GM12874 (cell line): Measurements from ENCODE around the gene XRCC3.

Source experiments
- TF ChIP-seq, protein P1 (sequence below): IDR thresholded peaks from 2 replicates; pipeline ENCODE4 v1.5.1; 2011; ENCODE audit warnings: low read depth, mild to moderate bottlenecking, control low read depth, low read length, moderate library complexity; ENCODE audit not compliant: insufficient read depth

Gene XRCC3

GRCh38 chr14:103705504-103706284 is 9.6 kb downstream of the XRCC3 start:
- TF ChIP-seq, protein P1, sequence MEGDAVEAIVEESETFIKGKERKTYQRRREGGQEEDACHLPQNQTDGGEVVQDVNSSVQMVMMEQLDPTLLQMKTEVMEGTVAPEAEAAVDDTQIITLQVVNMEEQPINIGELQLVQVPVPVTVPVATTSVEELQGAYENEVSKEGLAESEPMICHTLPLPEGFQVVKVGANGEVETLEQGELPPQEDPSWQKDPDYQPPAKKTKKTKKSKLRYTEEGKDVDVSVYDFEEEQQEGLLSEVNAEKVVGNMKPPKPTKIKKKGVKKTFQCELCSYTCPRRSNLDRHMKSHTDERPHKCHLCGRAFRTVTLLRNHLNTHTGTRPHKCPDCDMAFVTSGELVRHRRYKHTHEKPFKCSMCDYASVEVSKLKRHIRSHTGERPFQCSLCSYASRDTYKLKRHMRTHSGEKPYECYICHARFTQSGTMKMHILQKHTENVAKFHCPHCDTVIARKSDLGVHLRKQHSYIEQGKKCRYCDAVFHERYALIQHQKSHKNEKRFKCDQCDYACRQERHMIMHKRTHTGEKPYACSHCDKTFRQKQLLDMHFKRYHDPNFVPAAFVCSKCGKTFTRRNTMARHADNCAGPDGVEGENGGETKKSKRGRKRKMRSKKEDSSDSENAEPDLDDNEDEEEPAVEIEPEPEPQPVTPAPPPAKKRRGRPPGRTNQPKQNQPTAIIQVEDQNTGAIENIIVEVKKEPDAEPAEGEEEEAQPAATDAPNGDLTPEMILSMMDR: no peak

DNA sequence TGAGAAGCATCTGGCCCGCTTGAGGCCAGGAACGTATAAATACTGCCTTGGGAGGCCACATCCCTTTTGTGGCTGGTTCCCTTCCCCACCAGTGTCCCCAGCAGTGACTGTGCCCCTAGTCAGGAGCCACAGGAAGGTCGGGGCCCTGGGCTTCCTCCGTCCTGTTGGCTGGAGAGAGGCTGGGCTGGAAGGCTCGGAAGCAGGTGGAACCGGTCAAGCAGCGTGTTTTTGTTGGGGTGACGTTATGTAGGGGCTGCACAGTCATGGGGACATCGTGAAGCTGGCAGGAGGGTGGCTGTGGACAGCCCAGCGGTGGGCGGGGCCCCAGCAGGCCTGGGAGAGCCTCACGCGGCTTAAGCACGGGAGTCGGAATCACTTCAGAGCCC is 10.1 kb downstream of the XRCC3 start:
- TF ChIP-seq, protein P1: no peak

GRCh38 chr14:103704708-103705107 is 10.5 kb downstream of the XRCC3 start:
- TF ChIP-seq, protein P1: no peak

DNA sequence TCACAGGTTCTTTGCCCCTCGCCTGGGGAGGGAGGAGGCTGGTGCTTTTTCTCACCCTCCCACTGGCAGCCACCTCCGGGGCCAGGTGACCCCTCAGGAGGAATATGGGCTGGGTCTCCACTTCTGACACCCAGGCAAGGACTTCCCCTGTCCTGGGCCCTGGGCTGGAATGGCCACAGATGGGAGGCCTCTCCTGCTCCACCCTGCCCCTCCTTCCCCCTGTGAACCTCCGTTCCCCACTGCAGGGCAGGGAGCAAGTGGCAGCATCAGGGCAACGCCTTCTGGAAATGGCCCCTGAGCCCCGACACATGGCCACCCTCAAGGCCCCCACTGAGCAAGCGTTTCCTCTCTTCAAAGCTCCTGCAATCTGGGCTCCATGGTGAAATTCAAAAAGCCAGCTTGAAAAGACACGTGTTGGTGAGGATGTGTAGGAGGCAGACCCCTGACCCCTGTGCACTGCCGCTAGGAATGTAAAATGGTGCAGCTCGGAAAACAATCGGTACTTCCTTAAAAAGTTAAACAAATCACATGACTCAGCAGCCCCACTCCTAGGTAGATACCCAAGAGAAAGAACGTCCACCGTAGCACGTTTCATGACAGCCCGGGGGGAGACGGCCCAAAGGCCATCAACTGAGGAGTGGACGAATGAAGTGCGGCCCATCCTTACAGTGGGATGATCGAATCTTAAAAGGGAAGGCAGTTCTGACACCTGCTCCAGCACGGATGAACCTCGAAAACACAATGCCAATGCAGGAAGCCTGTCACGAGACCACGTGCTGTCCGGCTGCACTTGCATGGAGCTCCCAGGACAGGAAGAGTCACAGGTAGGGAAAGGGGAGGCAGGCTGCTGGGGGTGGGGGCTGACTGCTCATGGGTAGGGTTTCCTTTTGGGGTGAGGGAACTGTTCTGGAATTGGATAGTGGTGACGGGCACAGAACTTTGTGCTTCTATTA is 11.5 kb downstream of the XRCC3 start:
- TF ChIP-seq, protein P1: no peak

GRCh38 chr14:103702497-103703432 is 12.5 kb downstream of the XRCC3 start:
- TF ChIP-seq, protein P1: no peak

GRCh38 chr14:103702095-103702494 is 13.2 kb downstream of the XRCC3 start:
- TF ChIP-seq, protein P1: no peak
